ENCODE data around the gene PGP.
A peak's percentile ranks its signal among the peaks of the same experiment; 100 is the strongest.

Gene PGP

GRCh38 chr16:2236337-2237101, 21.9 kb upstream of the PGP start, which contains the start of gene DNASE1L2:
TSS of gene DNASE1L2 (plus strand) at chr16:2236444. CDS start at chr16:2236817, 373 bp downstream.
- DNase-seq: no peak

GRCh38 chr16:2235695-2236336, 21.2 kb upstream of the PGP start:
- no peak for DNase-seq

- DNase-seq: no peak
Measured at GRCh38 chr16:2235234-2235651, 20.6 kb upstream of the PGP start.

- DNase-seq: no peak
Measured at GRCh38 chr16:2234813-2235170, 20.2 kb upstream of the PGP start.

GRCh38 chr16:2233872-2234812, 19.5 kb upstream of the PGP start:
- no peak for DNase-seq

GRCh38 chr16:2233046-2233775, 18.6 kb upstream of the PGP start:
- DNase-seq: no peak

GRCh38 chr16:2232094-2232990, 17.7 kb upstream of the PGP start:
- DNase-seq: no peak

- DNase-seq: no peak
Measured at GRCh38 chr16:2231016-2231931, 16.6 kb upstream of the PGP start.

- no peak for DNase-seq
Measured at GRCh38 chr16:2230376-2230775, 15.7 kb upstream of the PGP start.

GRCh38 chr16:2229632-2230250, 15.1 kb upstream of the PGP start:
- no peak for DNase-seq

- no peak for DNase-seq
Measured at GRCh38 chr16:2229091-2229490, 14.5 kb upstream of the PGP start.

- DNase-seq: no peak
Measured at GRCh38 chr16:2228161-2228824, 13.7 kb upstream of the PGP start.

GRCh38 chr16:2226918-2227317, 12.3 kb upstream of the PGP start:
- no peak for DNase-seq

GRCh38 chr16:2226245-2226793, 11.7 kb upstream of the PGP start:
- DNase-seq: no peak

GRCh38 chr16:2223942-2224486, 9.4 kb upstream of the PGP start:
- no peak for DNase-seq

- peak; percentile 100 for DNase-seq
Measured at GRCh38 chr16:2223221-2223941, 8.7 kb upstream of the PGP start, which contains the start of gene E4F1. TSS of gene E4F1 (plus strand) at chr16:2223591. CDS start at chr16:2223614, 23 bp downstream.

GRCh38 chr16:2216330-2216729, 1.7 kb upstream of the PGP start:
- DNase-seq: no peak

Measured in activated CD4-positive, CD25-positive, alpha-beta regulatory T cell treated with anti-CD3 and anti-CD28 coated beads, Interleukin-2, amount 50 U/mL, for 72 hours (primary cell).